Femur (tissue), 1 donor: ENCODE data around the gene TTC31.

ENCODE experiments used
- DNase-seq: peaks from one replicate; pipeline ENCODE4 v3.0.0-alpha.2; 2017

TTC31 gene

DNA sequence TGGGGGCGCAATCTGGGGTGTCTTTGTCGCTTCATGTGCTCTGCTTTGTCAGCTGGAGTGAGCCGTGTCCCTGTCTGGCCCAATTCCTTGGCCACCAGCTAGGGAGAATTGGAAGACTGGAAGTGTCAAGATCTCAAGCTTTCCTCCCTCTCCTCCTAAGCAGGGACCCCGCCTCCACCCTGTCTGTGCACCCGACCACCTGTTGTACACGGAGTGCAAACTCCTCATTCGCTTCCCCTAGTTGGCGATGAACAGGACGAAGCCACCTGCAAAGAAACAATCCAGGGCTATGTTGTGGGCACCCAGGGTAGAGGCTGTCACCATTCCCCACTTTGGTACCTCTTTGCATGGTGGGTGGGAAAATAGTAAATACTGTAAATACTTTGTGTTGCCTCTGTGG lies 44.9 kb downstream of the TTC31 start:
- DNase-seq = no peak

- no peak for DNase-seq
Measured at GRCh38 chr2:74528600-74529356, 45.9 kb downstream of the TTC31 start.

DNA sequence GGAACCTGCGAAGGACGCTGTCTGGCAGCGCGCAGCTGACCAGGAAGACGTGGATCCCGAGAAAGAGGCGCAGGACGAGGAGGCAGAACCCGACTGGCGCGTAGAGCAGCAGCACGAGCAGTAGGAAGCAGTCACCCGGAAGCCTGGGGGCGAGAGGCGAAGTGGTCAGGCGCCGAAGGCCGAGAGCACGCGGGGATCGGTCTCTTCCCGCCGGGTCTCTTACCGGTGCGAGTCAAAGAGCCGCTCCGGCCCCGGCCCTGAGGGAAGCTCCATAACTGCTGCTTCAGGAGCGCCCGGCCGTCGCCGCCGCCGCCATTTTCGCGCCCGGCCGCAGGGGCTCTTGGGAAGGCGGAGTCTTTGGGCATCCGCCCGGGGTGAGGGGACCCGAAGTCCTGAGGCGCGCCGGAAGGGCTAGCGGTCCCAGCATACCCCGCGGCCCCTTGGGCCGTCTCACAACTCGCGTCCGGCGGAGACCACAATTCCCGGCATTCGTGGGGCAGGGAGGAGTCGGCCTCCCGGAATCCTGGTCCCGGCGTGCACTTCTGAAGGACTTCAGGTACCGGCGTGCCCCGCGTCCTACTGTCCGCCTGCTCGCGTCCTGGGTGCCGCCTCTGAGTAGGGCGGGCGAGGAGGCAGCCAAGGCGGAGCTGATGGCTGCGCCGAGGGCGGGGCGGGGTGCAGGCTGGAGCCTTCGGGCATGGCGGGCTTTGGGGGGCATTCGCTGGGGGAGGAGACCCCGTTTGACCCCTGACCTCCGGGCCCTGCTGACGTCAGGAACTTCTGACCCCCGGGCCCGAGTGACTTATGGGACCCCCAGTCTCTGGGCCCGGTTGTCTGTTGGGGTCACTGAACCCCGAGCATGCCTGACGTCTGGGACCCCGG lies 46.7 kb downstream of the TTC31 start, which contains the start of the genes AUP1 and HTRA2:
TSS of gene AUP1 (minus strand) at position 350 of the 882 bp plus-strand sequence. CDS start at position 273, 77 bp downstream.
TSS of gene HTRA2 (plus strand) at position 577 of the 882 bp plus-strand sequence. CDS start at position 651, 74 bp downstream.
- DNase-seq = peak; percentile 99

GRCh38 chr2:74530239-74531187 lies 47.6 kb downstream of the TTC31 start:
- peak; percentile 67 for DNase-seq

GRCh38 chr2:74531666-74532065 lies 48.8 kb downstream of the TTC31 start:
- no peak for DNase-seq

DNA sequence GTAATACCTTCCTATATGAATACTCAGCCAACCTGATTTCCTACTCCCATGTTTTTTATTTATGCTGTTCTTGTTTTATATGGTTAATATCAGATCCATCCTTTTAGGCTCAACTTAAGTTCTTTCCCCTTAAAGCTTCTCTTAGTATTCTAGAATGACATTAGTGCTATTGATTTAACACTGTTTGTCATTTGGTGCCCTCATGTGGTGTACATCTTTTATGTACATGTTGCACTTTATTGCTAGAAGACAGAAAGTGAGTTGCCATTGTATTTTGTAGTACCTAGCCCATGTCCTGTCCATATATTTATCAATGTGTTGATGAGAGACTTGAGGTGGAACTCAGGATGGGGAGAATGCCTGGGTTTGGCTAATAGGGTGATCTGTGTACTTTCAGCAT lies 49.3 kb downstream of the TTC31 start:
- no peak for DNase-seq

DNA sequence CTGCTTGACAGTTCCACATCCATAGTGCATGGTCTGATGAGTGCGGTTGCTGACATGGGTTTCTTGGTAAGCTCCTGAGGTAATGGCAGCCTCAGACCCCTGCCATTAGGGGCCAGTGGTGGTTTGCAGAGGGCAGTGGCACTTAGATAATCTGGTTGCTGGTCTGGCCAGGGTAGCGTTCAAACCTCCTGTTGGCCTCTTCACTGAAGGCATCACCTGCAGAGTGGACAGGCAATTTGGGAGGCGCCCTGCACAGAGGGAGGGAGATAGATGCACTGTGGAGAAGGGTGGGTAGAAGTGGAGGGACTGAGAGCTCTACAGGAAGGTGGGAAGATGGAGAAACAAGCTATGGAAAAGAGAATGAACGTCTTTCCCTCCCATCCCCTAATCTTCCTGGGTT lies 50.6 kb downstream of the TTC31 start:
- no peak for DNase-seq

DNA sequence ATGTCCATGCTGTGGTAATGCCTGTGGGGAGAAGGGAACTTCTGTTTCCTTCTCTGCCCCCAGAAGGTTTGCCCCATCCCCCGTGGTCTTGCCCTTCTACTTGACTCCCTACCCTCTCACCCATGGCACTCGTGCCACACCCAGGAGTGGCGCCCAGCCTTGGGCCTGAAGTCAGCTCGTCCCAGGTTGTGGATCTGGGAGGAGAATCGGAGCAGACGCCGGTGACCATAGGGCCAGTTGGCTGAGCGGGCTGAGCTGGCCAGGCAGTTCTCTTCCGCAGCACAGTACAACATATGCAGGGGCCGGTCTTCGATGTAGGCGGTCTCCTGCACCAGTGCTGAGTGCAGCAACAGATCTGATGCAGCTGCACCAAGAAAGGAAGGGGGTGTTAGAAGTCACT lies 51.5 kb downstream of the TTC31 start:
- DNase-seq = no peak

DNA sequence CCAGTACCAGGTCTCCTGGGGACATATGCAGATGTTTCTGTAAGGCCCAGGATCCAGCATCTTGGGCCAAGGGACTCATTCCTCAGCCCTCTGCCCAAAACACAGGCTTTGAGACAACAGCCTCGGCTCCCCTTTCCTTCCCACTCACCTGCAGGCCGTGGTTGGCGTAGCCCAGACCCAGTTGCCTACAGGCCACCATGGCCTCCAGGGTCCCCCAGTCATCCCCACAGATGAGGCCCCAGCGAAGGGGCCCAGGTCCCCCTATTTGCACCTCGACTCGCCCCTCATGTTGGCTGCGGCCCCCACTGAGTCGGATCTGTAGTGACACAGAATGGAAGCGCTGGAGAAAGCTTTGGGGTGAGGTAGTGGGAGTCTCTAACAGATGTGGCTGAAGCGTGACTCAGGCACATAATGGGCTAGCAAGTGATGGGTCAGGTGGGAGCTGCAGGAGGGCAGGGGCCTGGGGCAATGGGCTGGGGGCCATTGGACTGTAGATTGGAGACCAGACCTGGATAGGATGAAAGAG lies 52.6 kb downstream of the TTC31 start:
- DNase-seq = no peak

- DNase-seq = no peak
Measured at GRCh38 chr2:74536166-74536950, 53.5 kb downstream of the TTC31 start.

GRCh38 chr2:74537140-74537539 lies 54.3 kb downstream of the TTC31 start:
- DNase-seq = no peak

GRCh38 chr2:74538881-74539339 lies 56.0 kb downstream of the TTC31 start:
- DNase-seq = no peak

DNA sequence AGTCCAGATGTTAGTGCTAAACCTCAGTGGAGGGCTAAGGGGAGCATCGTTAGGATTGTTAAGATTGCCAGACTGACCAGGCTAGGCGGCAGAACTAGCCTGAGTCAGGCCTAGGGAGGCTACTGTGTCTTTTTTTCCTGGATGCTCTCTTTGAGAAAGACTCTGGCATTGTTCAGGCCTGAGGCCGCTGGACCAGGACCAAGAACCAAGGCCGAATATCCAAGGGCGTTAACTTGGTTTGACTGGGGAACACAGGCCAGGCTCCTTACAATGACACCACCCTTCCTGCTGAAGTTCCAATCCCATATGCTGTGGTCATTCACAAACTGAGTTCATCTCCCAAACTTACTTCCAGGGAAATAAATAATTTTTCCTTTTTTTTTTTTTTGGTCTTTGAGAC lies 57.4 kb downstream of the TTC31 start:
- DNase-seq = no peak

DNA sequence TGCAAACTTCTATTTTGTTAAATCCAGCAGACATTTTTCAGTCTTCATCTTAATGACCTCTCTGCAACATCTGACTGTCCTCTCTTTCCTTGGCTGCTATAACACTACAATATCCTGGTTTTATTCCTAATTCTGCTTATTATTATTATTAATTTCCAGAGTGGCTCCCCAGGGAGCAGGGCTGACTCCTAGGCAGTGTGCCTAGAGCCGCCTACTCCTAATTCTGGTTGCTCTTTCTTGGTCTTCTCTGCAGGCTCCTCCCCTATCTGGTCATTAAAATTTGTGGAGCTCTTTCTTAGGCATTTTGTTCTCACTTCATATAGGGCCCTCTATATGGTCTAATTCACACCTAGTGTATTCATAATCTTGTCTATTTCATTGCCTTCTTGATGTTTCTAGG lies 60.1 kb downstream of the TTC31 start:
- no peak for DNase-seq
